ENCODE measurements around the gene KMT5B.

GRCh38 chr11:68138237-68138636, 74.9 kb downstream of the KMT5B start:
- TF ChIP-seq POLR2AphosphoS5 (IDR thresholded peaks at IDR 0.05; ENCODE audit: low read depth, low read length) (no peak), POLR2A (IDR thresholded peaks at IDR 0.05; ENCODE audit: low read depth, low read length) (no peak), TAF1 (IDR thresholded peaks at IDR 0.05; ENCODE audit: low read depth, low read length) (no peak)
